Mesenchymal stem cell (in vitro differentiated cells and primary cell): ENCODE measurements around the gene FAM13A.

ENCODE experiments used
- DNase-seq: peaks from one replicate; pipeline ENCODE4 v3.0.0-alpha.2; 2013
- H2AFZ ChIP-seq: one replicate; pipeline ENCODE4 v1.6.1; 2013; ENCODE audit warnings: low read depth, mild to moderate bottlenecking, control low read depth, inconsistent platforms, low read length, moderate library complexity
- H2AK5ac ChIP-seq: 2 replicates; pipeline ENCODE4 v1.6.1; 2013; ENCODE audit warnings: low read length, moderate library complexity, mild to moderate bottlenecking, inconsistent platforms; ENCODE audit not compliant: severe bottlenecking
- H2BK120ac ChIP-seq: one replicate; pipeline ENCODE4 v1.6.1; 2013; ENCODE audit warnings: low read depth, mild to moderate bottlenecking, inconsistent platforms, low read length, moderate library complexity
- H2BK12ac ChIP-seq, 2 experiments: one replicate each; pipeline ENCODE4 v1.6.1; 2013; ENCODE audit warnings: inconsistent platforms in 2 of 2, low read length in 2 of 2, mild to moderate bottlenecking in 2 of 2, moderate library complexity in 2 of 2, control low read depth in 1 of 2
- H2BK15ac ChIP-seq: one replicate; pipeline ENCODE4 v1.6.1; 2013; ENCODE audit warnings: mild to moderate bottlenecking, low read depth, inconsistent platforms; ENCODE audit not compliant: poor library complexity, severe bottlenecking
- H2BK5ac ChIP-seq: 2 replicates; pipeline ENCODE4 v1.6.1; 2013; ENCODE audit warnings: low read depth, mild to moderate bottlenecking, low read length, control low read depth, inconsistent platforms; ENCODE audit not compliant: poor library complexity, severe bottlenecking
- H3K14ac ChIP-seq, 2 experiments: one replicate each; pipeline ENCODE4 v1.6.1; 2013; ENCODE audit warnings: inconsistent platforms in 2 of 2, low read length in 2 of 2, control low read depth in 1 of 2, mild to moderate bottlenecking in 1 of 2, moderate library complexity in 1 of 2
- H3K18ac ChIP-seq, 2 experiments: one replicate each; pipeline ENCODE4 v1.6.1; 2013; ENCODE audit warnings: inconsistent platforms in 2 of 2, low read length in 2 of 2, control low read depth in 1 of 2, low read depth in 1 of 2, mild to moderate bottlenecking in 1 of 2
- H3K23ac ChIP-seq, 2 experiments: one replicate each; pipeline ENCODE4 v1.6.1; 2013; ENCODE audit warnings: inconsistent platforms in 2 of 2, low read length in 2 of 2, mild to moderate bottlenecking in 2 of 2, moderate library complexity in 2 of 2, control low read depth in 1 of 2
- H3K27ac ChIP-seq: 2 replicates; pipeline ENCODE4 v1.5.1; 2013; ENCODE audit warnings: mild to moderate bottlenecking, moderate library complexity, low read length, control low read depth, inconsistent platforms; ENCODE audit not compliant: poor library complexity, severe bottlenecking
- H3K27me3 ChIP-seq, 2 experiments: 2 replicates each; pipeline versions ENCODE4 v1.6.1 to v1.7.0; 2013; ENCODE audit warnings: low read length in 2 of 2, mild to moderate bottlenecking in 2 of 2, moderate library complexity in 2 of 2, control low read depth in 1 of 2, inconsistent platforms in 1 of 2; ENCODE audit not compliant: control insufficient read depth in 1 of 2, insufficient read depth in 1 of 2
- H3K36me3 ChIP-seq, 2 experiments: 2 replicates each; pipeline versions ENCODE4 v1.6.1 to v1.7.0; 2013; ENCODE audit warnings: low read length in 2 of 2, control low read depth in 1 of 2, inconsistent platforms in 1 of 2, low read depth in 1 of 2, mild to moderate bottlenecking in 1 of 2; ENCODE audit not compliant: insufficient read depth in 2 of 2, control insufficient read depth in 1 of 2
- H3K4ac ChIP-seq, 2 experiments: one replicate each; pipeline ENCODE4 v1.6.1; 2013; ENCODE audit warnings: inconsistent platforms in 2 of 2, low read length in 2 of 2, mild to moderate bottlenecking in 2 of 2, moderate library complexity in 2 of 2, control low read depth in 1 of 2, low read depth in 1 of 2
- H3K4me1 ChIP-seq: 2 replicates; pipeline ENCODE4 v1.6.1; 2013; ENCODE audit warnings: low read depth, low read length, control low read depth; ENCODE audit not compliant: control insufficient read depth, insufficient read depth
- H3K4me2 ChIP-seq: 2 replicates; pipeline ENCODE4 v1.6.1; 2013; ENCODE audit warnings: low read length, mild to moderate bottlenecking, inconsistent platforms; ENCODE audit not compliant: poor library complexity, severe bottlenecking
- H3K4me3 ChIP-seq, 2 experiments: 2 replicates each; pipeline versions ENCODE4 v1.5.1 to v1.7.0; 2013; ENCODE audit warnings: low read length in 2 of 2, mild to moderate bottlenecking in 2 of 2, control low read depth in 1 of 2, low read depth in 1 of 2; ENCODE audit not compliant: insufficient read depth in 1 of 2
- H3K79me1 ChIP-seq: replicated peaks from 2 replicates; pipeline ENCODE4 v1.6.1; 2013; ENCODE audit warnings: mild to moderate bottlenecking, control low read depth, low read length, inconsistent platforms; ENCODE audit not compliant: poor library complexity, severe bottlenecking
- H3K9ac ChIP-seq: 2 replicates; pipeline ENCODE4 v1.7.0; 2013; ENCODE audit warnings: mild to moderate bottlenecking, low read length, moderate library complexity
- H3K9me3 ChIP-seq: 2 replicates; pipeline ENCODE4 v1.7.0; 2013; ENCODE audit warnings: mild to moderate bottlenecking, low read length; ENCODE audit not compliant: control insufficient read depth
- H4K8ac ChIP-seq: one replicate; pipeline ENCODE4 v1.6.1; 2013; ENCODE audit warnings: inconsistent platforms, mild to moderate bottlenecking, low read length, moderate library complexity
- H4K91ac ChIP-seq: one replicate; pipeline ENCODE4 v1.6.1; 2013; ENCODE audit warnings: mild to moderate bottlenecking, low read length, inconsistent platforms
- WGBS: methylation state at CpG from one replicate; pipeline ENCODE4 v1.1.7; 2013; ENCODE audit warnings: mixed read lengths; 5-methylcytosine and 5-hydroxymethylcytosine counted together

The FAM13A gene

DNA sequence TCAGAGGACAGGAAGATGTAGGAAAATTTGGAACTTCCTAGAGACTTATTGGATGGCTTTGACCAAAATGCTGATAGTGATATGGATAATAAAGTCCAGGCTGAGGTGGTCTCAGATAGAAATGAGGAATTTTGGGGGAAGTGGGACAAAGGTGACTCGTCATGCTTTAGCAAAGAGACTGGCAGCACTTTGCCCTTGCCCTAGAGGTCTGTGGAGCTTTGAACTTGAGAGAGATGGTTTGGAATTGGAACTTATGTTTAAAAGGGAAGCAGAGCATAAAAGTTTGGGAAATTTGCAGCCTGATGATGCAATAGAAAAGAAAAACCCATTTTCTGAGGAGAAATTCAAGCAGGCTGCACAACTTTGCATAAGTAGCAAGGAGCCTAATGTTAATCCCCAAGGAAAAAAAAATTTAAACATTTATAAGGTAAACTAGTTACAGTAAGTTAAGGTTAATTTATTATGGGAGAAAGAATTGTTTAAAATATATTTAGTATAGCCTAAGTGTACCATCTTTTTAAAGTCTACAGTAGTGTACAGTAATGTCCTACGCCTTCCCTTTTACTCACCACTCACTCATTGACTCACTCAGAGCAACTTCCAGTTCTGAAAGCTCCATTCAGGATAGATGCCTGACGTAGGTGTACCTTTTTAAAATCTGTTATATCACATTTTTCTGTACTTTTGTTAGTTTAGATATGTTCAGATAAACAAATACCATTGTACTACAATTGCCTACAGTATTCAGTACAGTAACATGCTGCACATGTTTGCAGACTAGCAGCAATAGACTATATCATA is 101.2 kb downstream of the FAM13A start:
- Histone ChIP-seq H2BK120ac (no peak overlapping the region), H2AFZ (no peak overlapping the region), H2BK15ac (no peak overlapping the region), H3K36me3 (peaks cover 0 to 3% of the 10 kb centered on the region in 2 experiments), H3K79me1 (peaks cover 2% of the 10 kb centered on the region), H2BK5ac (no peak overlapping the region), H2BK12ac (no peak overlapping the region), H3K9ac (no peak overlapping the region), H3K4ac (no peak overlapping the region), H4K8ac (no peak overlapping the region), H3K27ac (no peak overlapping the region), H3K14ac (no peak overlapping the region), H3K18ac (no peak overlapping the region), H3K4me3 (no peak overlapping the region), H3K4me1 (no peaks in the 10 kb centered on the region), H3K4me2 (no peak overlapping the region), H3K23ac (no peak overlapping the region), H4K91ac (no peak overlapping the region), H3K9me3 (no peaks in the 10 kb centered on the region), H2AK5ac (no peak overlapping the region), H3K27me3 (no peaks in the 10 kb centered on the region)
- no peak for DNase-seq
- WGBS, result 98% methylated on average over 1 of the region's 3 CpGs

DNA sequence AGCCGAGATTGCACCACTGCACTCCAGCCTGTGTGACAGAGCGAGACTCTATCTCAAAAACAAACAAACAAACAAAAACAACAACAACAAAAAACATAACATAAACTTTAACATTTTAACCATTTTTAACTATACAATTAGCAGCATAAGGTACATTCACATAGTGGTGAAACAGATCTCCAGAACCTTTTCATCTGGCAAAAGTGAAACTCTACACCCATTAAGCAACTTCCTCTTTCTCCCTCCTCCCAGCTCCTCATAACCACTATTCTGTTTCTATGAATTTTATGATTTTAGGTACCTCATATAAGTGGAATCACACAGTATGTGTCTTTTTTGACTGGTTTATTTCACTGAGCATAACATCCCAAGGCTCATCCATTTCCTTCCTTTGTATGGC is 103.6 kb downstream of the FAM13A start:
- H2BK120ac ChIP-seq, result no peak overlapping the region
- no peak overlapping the region for H3K9ac ChIP-seq
- no peak overlapping the region for H2AFZ ChIP-seq
- H3K4me2 ChIP-seq, result no peak overlapping the region
- H3K79me1 ChIP-seq, result peaks cover under 1% of the 10 kb centered on the region
- no peak overlapping the region for H3K27ac ChIP-seq
- no peak overlapping the region for H2BK15ac ChIP-seq
- H2BK12ac ChIP-seq, result no peak overlapping the region
- H3K4ac ChIP-seq, result no peak overlapping the region
- no peaks in the 10 kb centered on the region for H3K27me3 ChIP-seq
- no peak overlapping the region for H3K23ac ChIP-seq
- no peak overlapping the region for H3K4me3 ChIP-seq
- no peak overlapping the region for H3K18ac ChIP-seq
- no peak overlapping the region for H2AK5ac ChIP-seq
- H3K4me1 ChIP-seq, result no peaks in the 10 kb centered on the region
- 88% methylated on average over 2 of the region's 2 CpGs for WGBS
- no peaks in the 10 kb centered on the region for H3K9me3 ChIP-seq
- H3K36me3 ChIP-seq, result peaks cover 0 to 3% of the 10 kb centered on the region in 2 experiments
- H2BK5ac ChIP-seq, result no peak overlapping the region
- H4K91ac ChIP-seq, result no peak overlapping the region
- no peak for DNase-seq
- H4K8ac ChIP-seq, result no peak overlapping the region
- H3K14ac ChIP-seq, result no peak overlapping the region

DNA sequence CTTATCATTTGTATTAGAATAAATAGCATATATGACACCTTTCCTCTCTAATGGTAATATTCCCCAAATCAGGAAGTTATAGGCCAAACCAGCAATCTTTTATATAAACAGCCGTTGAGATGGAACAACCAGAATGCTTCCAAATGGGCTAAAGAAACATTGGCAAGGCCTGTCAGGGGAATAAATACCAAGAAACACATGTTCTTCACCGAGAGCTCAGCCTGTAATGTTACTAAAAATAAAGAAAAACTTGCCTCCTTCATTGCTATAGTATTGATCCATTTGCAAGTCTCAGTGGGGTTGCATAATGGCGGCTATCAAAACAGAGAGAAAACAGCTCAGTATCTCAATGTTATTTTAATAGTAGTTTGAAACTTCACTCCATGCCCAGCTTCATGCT is 104.9 kb downstream of the FAM13A start:
- Histone ChIP-seq H3K4ac (no peak overlapping the region), H3K4me3 (peak overlapping the region in 1 of 2 experiments; percentile 0), H4K91ac (no peak overlapping the region), H3K79me1 (no peaks in the 10 kb centered on the region), H2AFZ (no peak overlapping the region), H3K14ac (no peak overlapping the region), H2BK120ac (no peak overlapping the region), H3K9me3 (no peaks in the 10 kb centered on the region), H3K23ac (no peak overlapping the region), H2BK5ac (no peak overlapping the region), H3K18ac (no peak overlapping the region), H2AK5ac (no peak overlapping the region), H3K4me2 (no peak overlapping the region), H3K9ac (no peak overlapping the region), H3K27me3 (no peaks in the 10 kb centered on the region), H3K27ac (no peak overlapping the region), H2BK15ac (no peak overlapping the region), H4K8ac (no peak overlapping the region), H3K4me1 (no peaks in the 10 kb centered on the region), H2BK12ac (no peak overlapping the region), H3K36me3 (peaks cover 0 to 2% of the 10 kb centered on the region in 2 experiments)
- 96% methylated on average over 1 of the region's 3 CpGs for WGBS
- no peak for DNase-seq

DNA sequence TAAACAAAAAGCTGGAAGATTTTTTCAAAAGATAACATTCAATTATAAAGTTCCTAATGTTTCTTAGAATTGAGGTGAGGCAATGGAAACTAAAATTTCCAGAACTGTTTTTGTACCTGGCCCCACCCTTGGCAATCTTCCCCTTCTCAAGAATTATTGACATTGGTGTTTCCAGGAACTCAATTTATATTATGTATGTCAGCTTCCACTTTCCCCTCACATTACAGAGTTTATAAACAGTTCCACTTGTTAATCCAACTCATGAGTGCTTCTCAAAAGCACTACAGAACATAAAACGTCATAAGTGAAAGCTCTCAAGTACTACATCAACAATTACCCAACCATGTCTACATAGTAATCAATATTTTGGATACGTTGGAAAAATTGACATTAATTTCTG is 107.4 kb downstream of the FAM13A start:
- 20% methylated on average over 1 of the region's 2 CpGs for WGBS
- H3K27me3 ChIP-seq, result no peaks in the 10 kb centered on the region
- no peak overlapping the region for H2BK15ac ChIP-seq
- H3K18ac ChIP-seq, result no peak overlapping the region
- no peak for DNase-seq
- H3K4me1 ChIP-seq, result no peaks in the 10 kb centered on the region
- H3K4me3 ChIP-seq, result no peak overlapping the region
- H2AK5ac ChIP-seq, result no peak overlapping the region
- no peak overlapping the region for H2AFZ ChIP-seq
- no peak overlapping the region for H3K9ac ChIP-seq
- H2BK5ac ChIP-seq, result no peak overlapping the region
- H4K8ac ChIP-seq, result no peak overlapping the region
- no peak overlapping the region for H4K91ac ChIP-seq
- no peak overlapping the region for H2BK12ac ChIP-seq
- no peaks in the 10 kb centered on the region for H3K9me3 ChIP-seq
- no peak overlapping the region for H3K4ac ChIP-seq
- no peaks in the 10 kb centered on the region for H3K79me1 ChIP-seq
- H3K27ac ChIP-seq, result no peak overlapping the region
- H3K4me2 ChIP-seq, result no peak overlapping the region
- no peak overlapping the region for H3K14ac ChIP-seq
- H3K23ac ChIP-seq, result no peak overlapping the region
- H3K36me3 ChIP-seq, result no peaks in the 10 kb centered on the region
- no peak overlapping the region for H2BK120ac ChIP-seq
